ENCODE measurements around the gene STK35.
"Not testable (repeated sequence)": the region's sequence is repeated elsewhere in the genome, so short reads cannot be mapped to it uniquely, and the experiment has no call there.

DNA sequence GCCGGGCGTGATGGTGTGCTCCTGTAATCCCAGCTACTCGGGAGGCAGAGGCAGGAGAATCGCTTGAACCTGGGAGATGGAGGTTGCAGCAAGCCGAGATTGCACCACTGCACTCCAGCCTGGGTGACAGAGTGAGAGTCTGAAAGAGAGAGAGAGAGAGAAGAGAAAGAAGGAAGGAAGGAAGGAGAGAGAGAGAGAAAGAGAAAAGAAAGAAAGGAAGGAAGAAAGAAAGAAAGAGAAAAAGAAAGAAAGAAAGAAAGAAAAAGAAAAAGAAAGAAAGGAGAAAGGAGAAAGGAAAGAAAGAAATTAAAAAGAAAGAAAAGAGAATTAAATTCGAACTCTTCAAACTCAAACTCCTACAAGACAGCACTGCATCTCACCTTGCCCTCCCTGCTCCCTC, 70.2 kb downstream of the STK35 start:
- TF ChIP-seq, protein P1, sequence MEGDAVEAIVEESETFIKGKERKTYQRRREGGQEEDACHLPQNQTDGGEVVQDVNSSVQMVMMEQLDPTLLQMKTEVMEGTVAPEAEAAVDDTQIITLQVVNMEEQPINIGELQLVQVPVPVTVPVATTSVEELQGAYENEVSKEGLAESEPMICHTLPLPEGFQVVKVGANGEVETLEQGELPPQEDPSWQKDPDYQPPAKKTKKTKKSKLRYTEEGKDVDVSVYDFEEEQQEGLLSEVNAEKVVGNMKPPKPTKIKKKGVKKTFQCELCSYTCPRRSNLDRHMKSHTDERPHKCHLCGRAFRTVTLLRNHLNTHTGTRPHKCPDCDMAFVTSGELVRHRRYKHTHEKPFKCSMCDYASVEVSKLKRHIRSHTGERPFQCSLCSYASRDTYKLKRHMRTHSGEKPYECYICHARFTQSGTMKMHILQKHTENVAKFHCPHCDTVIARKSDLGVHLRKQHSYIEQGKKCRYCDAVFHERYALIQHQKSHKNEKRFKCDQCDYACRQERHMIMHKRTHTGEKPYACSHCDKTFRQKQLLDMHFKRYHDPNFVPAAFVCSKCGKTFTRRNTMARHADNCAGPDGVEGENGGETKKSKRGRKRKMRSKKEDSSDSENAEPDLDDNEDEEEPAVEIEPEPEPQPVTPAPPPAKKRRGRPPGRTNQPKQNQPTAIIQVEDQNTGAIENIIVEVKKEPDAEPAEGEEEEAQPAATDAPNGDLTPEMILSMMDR (IDR thresholded peaks at IDR 0.05), result not testable (repeated sequence)
- TF ChIP-seq ZFX (IDR thresholded peaks at IDR 0.05; ENCODE audit: borderline replicate concordance), result not testable (repeated sequence)
